Testis (tissue), 3 donors: ENCODE results near the gene HIPK4. TPM values are rescaled to one million over a fixed set of nuclear protein-coding genes. Genes with fewer than 3 reads are reported as not detected.
"Not testable (repeated sequence)": the region's sequence is repeated elsewhere in the genome, so short reads cannot be mapped to it uniquely, and the experiment has no call there.

Experiments
- DNase-seq: peaks from one replicate; pipeline ENCODE4 v3.0.0-alpha.2; 2019
- H3K27ac ChIP-seq, 2 donors: fragments of 200-600 bp; sonication (generic); one replicate each; pipeline ENCODE4 v1.5.1; 2019
- H3K27me3 ChIP-seq: fragments of 200-600 bp; sonication (generic); one replicate; pipeline ENCODE4 v1.5.1; 2019
- H3K36me3 ChIP-seq: fragments of 200-600 bp; sonication (generic); one replicate; pipeline ENCODE4 v1.5.1; 2017; ENCODE audit warnings: low read depth; ENCODE audit errors: missing control alignments
- H3K4me1 ChIP-seq: fragments of 200-600 bp; sonication (generic); one replicate; pipeline ENCODE4 v1.5.1; 2019
- H3K4me3 ChIP-seq, 2 donors: fragments of 200-600 bp; sonication (generic); one replicate each; pipeline ENCODE4 v1.5.1; 2017 to 2019
- H3K9me3 ChIP-seq: fragments of 200-600 bp; sonication (generic); one replicate; pipeline ENCODE4 v1.5.1; 2017
- POLR2A ChIP-seq: fragments of 450-650 bp; IDR thresholded peaks from one replicate; pipeline ENCODE4 v1.6.1; 2017; ENCODE audit warnings: antibody characterized with exemption, mild to moderate bottlenecking, moderate library complexity
- WGBS, 2 donors: methylation state at CpG; one replicate each; pipeline ENCODE4 v1.1.5; 2018; 5-methylcytosine and 5-hydroxymethylcytosine counted together
- intact Hi-C: fragments of 100-400 bp; cut with DNase I; formaldehyde crosslinking; loops from one replicate; pipeline ENCODE4 v1.15.1; 2023; ENCODE audit warnings: low total_unique reads
- polyA plus RNA-seq: library from polyadenylated mRNA; stranded (reverse); fragments of 350-450 nt; fragmentation: Illumina TruSeq; extraction: RNeasy Lipid Tissue Mini Kit (QIAGEN cat#74804); gene quantifications from one replicate; pipeline ENCODE4 v1.2.3, GENCODE V29; 2014; ENCODE audit warnings: low read depth, low replicate concordance; ENCODE audit not compliant: insufficient read depth
- total RNA-seq, 2 donors: library from RNA; depleted of rRNA; stranded (reverse); fragments of >200 nt; gene quantifications; one replicate each; pipeline ENCODE4 v1.2.3, GENCODE V29; 2016
- TF ChIP-seq, protein P1 (sequence below), 3 experiments: fragments of 450-650 bp in 2 of 3; fragments of 200-600 bp in 1 of 3; sonication (generic) in 1 of 3; IDR thresholded peaks; one replicate each; pipeline ENCODE4 v1.5.1; 2016 to 2019; ENCODE audit warnings: antibody characterized with exemption in 3 of 3, mild to moderate bottlenecking in 2 of 3, moderate library complexity in 1 of 3

The HIPK4 gene
- total and polyA plus RNA-seq, 3 donors from 2014 or later: 13.7 to 32.8 (median 30.3) TPM

DNA sequence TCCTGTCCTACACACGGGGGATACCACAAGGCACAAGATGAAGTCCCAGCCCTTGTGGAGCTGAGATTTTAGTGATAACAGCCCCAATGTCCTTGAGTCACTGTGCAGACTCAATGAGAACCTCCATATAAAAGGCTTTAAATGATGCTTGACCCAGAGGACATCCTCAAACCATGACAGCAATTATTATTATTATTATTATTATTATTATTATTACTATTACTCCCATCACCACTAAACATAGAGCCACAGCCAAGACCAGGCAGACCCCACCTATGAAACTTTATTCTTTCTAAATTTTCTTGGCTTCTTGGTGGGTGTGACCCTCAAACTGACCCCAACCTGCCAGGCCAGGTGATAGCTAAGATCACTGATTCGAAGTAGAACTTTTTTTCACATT, 52.9 kb downstream of the HIPK4 start:
- no peaks in the 10 kb centered on the region for H3K36me3 ChIP-seq

DNA sequence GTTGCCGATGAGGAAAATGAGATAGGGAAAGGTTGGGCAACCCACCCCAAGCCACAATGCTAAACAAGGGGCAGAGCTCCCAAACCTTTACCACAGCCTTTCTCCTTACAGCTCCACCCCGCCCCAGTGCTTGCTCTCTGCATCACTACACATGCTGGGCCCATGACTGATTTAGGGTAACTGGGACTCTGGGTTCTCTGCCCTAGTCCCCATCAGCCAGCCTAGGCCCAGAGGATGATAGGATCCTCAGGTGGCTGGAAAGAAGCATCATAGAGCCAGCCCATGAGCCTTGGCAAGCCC, 53.4 kb downstream of the HIPK4 start:
- intact Hi-C loops: no loop called here

More for the DNA sequence above, 52.9 kb downstream of the HIPK4 start:
- no peaks in the 10 kb centered on the region for H3K9me3 ChIP-seq
- TF ChIP-seq, protein P1, sequence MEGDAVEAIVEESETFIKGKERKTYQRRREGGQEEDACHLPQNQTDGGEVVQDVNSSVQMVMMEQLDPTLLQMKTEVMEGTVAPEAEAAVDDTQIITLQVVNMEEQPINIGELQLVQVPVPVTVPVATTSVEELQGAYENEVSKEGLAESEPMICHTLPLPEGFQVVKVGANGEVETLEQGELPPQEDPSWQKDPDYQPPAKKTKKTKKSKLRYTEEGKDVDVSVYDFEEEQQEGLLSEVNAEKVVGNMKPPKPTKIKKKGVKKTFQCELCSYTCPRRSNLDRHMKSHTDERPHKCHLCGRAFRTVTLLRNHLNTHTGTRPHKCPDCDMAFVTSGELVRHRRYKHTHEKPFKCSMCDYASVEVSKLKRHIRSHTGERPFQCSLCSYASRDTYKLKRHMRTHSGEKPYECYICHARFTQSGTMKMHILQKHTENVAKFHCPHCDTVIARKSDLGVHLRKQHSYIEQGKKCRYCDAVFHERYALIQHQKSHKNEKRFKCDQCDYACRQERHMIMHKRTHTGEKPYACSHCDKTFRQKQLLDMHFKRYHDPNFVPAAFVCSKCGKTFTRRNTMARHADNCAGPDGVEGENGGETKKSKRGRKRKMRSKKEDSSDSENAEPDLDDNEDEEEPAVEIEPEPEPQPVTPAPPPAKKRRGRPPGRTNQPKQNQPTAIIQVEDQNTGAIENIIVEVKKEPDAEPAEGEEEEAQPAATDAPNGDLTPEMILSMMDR (IDR thresholded peaks at IDR 0.05): no peak
- no peak for TF ChIP-seq POLR2A
- intact Hi-C loops: no loop called here
- no peak for DNase-seq
- H3K4me1 ChIP-seq: no peaks in the 10 kb centered on the region
- H3K27ac ChIP-seq: no peak overlapping the region
- H3K27me3 ChIP-seq: no peaks in the 10 kb centered on the region
- no peak overlapping the region for H3K4me3 ChIP-seq
- 84 to 85% methylated on average over 2 of the region's 2 CpGs for WGBS, 2 donors

DNA sequence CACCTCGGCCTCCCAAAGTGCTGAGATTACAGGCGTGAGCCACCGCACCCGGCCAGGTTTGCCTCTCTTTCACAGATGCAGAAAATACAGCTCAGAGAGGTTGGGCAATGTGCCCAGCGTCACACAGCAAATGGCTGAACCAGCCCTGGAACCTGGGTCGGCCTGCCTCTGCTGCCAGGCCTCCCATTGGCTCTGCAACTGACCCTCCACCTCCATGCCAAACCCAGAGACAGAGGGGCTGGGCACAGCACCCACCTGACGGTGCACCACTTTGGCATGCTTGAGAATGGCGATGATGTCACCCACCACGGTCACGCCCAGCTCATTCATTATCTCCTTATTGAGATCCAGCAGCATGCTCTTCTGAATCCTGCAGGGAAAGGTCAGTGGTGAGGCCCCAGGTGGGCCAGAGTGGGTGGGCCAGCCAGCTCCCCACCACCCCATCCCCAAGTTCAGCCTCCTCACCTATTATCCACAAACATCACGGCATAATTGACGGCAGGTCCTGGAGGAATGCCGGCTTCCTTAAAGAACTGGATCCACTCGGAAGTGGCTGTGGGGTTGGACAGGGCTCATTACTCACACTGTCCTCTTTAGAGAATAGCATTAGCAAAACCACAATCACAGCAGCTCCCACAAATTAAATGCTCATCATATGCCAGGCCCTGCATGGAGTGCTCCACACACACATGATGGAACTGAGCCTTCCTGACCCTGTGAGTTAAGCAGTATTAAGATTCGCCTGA, 54.0 kb downstream of the HIPK4 start:
- Histone ChIP-seq H3K4me1 (no peaks in the 10 kb centered on the region), H3K27ac (no peak overlapping the region), H3K36me3 (no peaks in the 10 kb centered on the region), H3K9me3 (no peaks in the 10 kb centered on the region), H3K27me3 (no peaks in the 10 kb centered on the region), H3K4me3 (no peak overlapping the region)
- no peak for DNase-seq
- intact Hi-C loops: no loop called here
- TF ChIP-seq, protein P1 (IDR thresholded peaks at IDR 0.05): no peak
- no peak for TF ChIP-seq POLR2A
- WGBS, 2 donors: 93 to 97% methylated on average over 10 to 15 of the region's 15 CpGs

More for the DNA sequence above, 53.4 kb downstream of the HIPK4 start:
- no peak overlapping the region for H3K4me3 ChIP-seq
- H3K9me3 ChIP-seq: no peaks in the 10 kb centered on the region
- DNase-seq: no peak
- H3K27me3 ChIP-seq: no peaks in the 10 kb centered on the region
- H3K36me3 ChIP-seq: no peaks in the 10 kb centered on the region
- no peak overlapping the region for H3K27ac ChIP-seq
- TF ChIP-seq POLR2A: no peak
- TF ChIP-seq, protein P1 (IDR thresholded peaks at IDR 0.05): no peak
- H3K4me1 ChIP-seq: no peaks in the 10 kb centered on the region
- WGBS, 2 donors: 93 to 95% methylated on average over 2 of the region's 2 CpGs

DNA sequence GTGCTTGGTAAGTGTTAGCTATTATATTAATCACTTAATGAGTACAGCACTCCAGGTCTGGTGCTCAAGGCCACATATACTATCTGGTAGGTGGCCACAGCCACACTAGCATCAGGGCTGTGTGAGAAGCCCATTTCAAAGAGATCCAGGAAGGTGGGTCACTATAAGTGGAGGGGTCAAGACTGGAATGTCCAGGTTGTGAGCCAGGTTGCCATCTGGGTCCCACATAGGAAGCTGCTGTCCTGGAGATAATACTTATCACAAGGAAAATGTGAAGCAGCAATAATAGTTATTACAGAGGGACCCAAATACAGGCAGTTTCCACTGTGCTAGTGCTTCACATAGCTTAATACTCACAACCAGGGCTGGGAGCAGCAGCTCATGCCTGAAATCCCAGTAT, 54.9 kb downstream of the HIPK4 start:
- Histone ChIP-seq H3K27me3 (no peaks in the 10 kb centered on the region), H3K36me3 (no peaks in the 10 kb centered on the region), H3K27ac (no peak overlapping the region), H3K4me1 (no peaks in the 10 kb centered on the region), H3K4me3 (no peak overlapping the region), H3K9me3 (no peaks in the 10 kb centered on the region)
- DNase-seq: no peak
- intact Hi-C loops: no loop called here
- TF ChIP-seq, protein P1 (IDR thresholded peaks at IDR 0.05): no peak
- TF ChIP-seq POLR2A: no peak

DNA sequence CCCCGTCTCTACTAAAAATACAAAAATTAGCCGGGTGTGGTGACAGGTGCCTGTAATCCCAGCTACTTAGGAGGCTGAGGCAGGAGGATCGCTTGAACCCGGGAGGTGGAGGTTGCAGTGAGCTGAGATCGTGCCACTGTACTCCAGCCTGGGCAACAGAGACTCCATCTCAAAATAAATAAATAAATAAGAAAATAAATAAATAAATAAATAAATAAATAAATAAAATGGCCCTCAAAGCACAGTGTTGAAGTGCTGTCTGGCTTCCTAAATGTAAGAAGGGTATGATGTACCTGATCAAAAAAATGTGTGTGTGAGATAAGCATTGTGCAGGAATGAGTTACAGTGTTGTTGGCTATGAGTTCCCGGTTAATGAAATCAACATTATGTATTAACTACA, 56.9 kb downstream of the HIPK4 start:
- H3K9me3 ChIP-seq, H3K27ac ChIP-seq, H3K4me3 ChIP-seq, H3K4me1 ChIP-seq, DNase-seq, H3K27me3 ChIP-seq, H3K36me3 ChIP-seq, intact Hi-C loops: not testable (repeated sequence)
- 95 to 97% methylated on average over 6 of the region's 6 CpGs for WGBS, 2 donors
